Kidney epithelial cell (primary cell): ENCODE results near the gene TGFA. TPM values are rescaled to one million over a fixed set of nuclear protein-coding genes. Genes with fewer than 3 reads are reported as not detected.

ENCODE experiments used
- DNase-seq: peaks from one replicate; pipeline ENCODE4 v3.0.0-alpha.2; 2010; ENCODE audit warnings: low read depth
- H3K27me3 ChIP-seq: 2 replicates; pipeline ENCODE4 v1.6.0; 2011; ENCODE audit warnings: low read length; ENCODE audit not compliant: control insufficient read depth, insufficient read depth
- H3K36me3 ChIP-seq: 2 replicates; pipeline ENCODE4 v1.5.1; 2011; ENCODE audit warnings: low read length; ENCODE audit not compliant: control insufficient read depth, insufficient read depth
- H3K4me3 ChIP-seq: 2 replicates; pipeline ENCODE4 v1.5.1; 2011; ENCODE audit warnings: low read depth, mild to moderate bottlenecking, control low read depth, low read length
- total RNA-seq: library from RNA; depleted of rRNA; stranded (reverse); fragments of >200 nt; gene quantifications from 2 replicates; pipeline ENCODE4 v1.2.3, GENCODE V29; 2015
- TF ChIP-seq, protein P1 (sequence below): IDR thresholded peaks from 2 replicates; pipeline ENCODE4 v1.5.1; 2011; ENCODE audit warnings: mild to moderate bottlenecking, moderate library complexity, low read length, control low read depth, inconsistent platforms; ENCODE audit not compliant: insufficient read depth, poor library complexity, severe bottlenecking

The TGFA gene
- total RNA-seq, 1 donor from 2014 or later = 72.1 TPM

DNA sequence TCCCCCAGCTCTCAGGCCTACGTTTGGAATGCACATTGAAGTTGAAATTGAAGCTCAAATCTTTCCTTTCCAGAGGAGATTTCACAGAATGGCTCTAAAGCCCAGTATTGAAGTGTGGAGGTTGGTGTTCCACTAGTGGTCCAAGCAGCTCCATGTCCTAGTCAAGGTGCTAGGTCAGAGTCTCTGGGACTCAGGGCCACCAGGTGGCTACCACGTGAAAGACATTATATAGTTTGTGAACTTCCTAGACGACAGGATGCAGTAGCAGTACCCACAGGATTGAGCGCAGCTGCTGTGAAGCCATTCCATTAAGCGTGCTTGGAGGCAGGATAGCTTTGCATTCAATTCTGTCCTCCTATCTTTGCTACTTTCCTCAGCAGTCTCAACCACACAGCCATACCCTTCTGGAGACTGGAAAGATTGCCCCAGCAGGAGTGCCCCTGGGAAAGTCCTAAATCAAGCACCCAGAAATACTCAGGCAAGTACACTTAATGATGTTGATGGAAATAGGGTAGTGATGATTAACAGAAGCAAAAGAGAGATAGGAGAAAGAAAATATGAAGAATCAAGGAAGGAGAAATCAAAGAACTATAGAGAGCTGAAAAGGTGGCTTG is 4.7 kb upstream of the TGFA start:
- DNase-seq = no peak
- TF ChIP-seq, protein P1, sequence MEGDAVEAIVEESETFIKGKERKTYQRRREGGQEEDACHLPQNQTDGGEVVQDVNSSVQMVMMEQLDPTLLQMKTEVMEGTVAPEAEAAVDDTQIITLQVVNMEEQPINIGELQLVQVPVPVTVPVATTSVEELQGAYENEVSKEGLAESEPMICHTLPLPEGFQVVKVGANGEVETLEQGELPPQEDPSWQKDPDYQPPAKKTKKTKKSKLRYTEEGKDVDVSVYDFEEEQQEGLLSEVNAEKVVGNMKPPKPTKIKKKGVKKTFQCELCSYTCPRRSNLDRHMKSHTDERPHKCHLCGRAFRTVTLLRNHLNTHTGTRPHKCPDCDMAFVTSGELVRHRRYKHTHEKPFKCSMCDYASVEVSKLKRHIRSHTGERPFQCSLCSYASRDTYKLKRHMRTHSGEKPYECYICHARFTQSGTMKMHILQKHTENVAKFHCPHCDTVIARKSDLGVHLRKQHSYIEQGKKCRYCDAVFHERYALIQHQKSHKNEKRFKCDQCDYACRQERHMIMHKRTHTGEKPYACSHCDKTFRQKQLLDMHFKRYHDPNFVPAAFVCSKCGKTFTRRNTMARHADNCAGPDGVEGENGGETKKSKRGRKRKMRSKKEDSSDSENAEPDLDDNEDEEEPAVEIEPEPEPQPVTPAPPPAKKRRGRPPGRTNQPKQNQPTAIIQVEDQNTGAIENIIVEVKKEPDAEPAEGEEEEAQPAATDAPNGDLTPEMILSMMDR = no peak
- Histone ChIP-seq H3K4me3 (no peak overlapping the region), H3K36me3 (no peaks in the 10 kb centered on the region), H3K27me3 (no peaks in the 10 kb centered on the region)

DNA sequence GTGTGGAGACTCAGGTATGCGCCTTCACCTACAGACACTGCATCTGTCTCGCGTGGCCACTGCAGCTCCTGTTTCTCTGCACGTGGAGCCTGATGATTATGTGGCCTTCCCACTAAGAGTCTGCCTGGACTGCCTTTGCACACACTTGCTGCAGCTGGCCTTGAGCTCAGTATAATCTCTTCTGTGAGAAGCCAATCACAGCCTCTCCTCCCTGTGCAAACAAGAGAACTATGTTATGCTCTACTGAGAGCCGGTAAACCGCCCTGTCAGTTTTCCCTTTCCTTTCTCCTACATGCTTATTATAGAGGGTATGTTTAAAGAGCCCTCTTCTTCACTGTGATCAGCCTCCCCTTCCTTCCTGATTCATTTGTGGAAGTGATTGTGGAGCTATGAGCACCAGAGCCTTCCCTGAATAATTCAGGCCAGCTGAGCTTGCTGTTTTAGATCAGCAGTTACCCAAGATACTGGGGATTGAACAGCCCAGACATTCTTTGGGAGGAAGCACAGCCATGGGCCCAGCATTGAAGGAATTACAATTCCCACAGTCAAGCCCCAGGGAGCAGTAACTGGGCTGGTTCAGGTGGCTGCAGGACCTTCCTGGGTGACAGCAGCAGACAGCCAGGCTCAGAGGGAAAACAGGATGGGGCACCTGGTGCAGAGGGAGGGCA is 3.7 kb upstream of the TGFA start:
- no peak overlapping the region for H3K4me3 ChIP-seq
- peaks cover 4% of the 10 kb centered on the region for H3K27me3 ChIP-seq
- no peaks in the 10 kb centered on the region for H3K36me3 ChIP-seq
- DNase-seq = no peak
- TF ChIP-seq, protein P1 = no peak

DNA sequence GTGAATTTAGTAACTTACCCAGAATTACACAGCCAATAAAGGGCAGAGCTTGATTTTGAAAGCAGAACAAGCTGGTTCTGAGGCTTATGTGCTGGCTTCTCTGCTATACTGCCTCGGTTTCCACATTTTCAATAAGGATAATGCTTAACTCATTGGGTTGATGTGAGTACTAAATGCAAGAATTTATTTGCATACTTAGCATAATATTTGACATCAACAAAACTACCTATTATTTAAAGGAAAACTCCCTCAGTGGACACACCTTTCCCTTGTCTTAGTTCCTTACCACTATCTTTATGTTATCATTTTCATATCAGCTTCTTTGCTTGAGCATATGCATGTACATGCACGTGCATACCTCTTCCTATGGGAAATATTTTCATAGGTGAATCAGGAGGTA is 3.0 kb upstream of the TGFA start:
- Histone ChIP-seq H3K36me3 (no peaks in the 10 kb centered on the region), H3K4me3 (no peak overlapping the region), H3K27me3 (peaks cover 4% of the 10 kb centered on the region)
- TF ChIP-seq, protein P1 = no peak
- no peak for DNase-seq

DNA sequence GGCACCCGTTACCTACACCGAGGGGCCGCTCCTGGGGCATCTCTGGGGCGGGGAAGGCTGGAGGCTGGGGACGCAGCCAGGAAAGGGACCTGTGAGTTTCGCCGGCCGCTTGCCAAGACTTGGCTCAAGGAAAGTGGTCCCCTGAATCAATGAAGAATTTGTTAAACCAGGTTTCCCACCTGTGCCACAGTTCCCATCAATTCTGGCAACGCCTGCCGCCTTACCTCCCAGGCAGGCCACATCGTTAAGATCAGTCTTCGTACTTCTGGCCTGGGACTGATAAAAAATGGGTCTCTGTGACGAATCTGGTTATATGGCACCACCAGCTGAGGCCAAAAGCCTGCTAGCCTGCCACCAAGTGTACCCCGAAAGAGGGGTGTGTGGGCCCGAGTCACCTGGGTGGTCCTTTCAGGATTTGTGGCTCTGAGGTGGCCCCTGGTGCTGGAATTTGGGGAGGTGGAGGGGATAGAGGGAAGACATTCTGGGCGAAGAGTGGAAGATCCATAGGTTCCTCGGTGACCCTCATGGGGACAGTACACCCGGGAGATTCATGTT is 789 bp upstream of the TGFA start:
- Histone ChIP-seq H3K4me3 (peak overlapping the region; percentile 64), H3K36me3 (no peaks in the 10 kb centered on the region), H3K27me3 (peaks cover 4% of the 10 kb centered on the region)
- TF ChIP-seq, protein P1 = no peak
- no peak for DNase-seq

DNA sequence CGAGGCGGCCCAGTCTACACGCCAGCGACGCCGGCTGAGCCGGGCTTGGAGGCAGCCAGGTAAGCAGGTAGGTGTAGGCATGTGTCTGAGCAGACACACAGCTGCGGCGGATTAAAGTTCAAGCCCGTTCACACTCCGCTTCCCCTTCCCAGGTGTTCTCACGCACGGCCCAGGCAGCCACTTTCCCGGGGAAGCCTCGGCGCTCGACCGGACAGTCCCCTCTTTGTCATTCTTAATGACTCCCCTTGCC is 367 bp downstream of the TGFA start:
- TF ChIP-seq, protein P1 = no peak
- H3K27me3 ChIP-seq = peaks cover 4% of the 10 kb centered on the region
- no peak for DNase-seq
- H3K4me3 ChIP-seq = peak overlapping the region; percentile 64
- no peaks in the 10 kb centered on the region for H3K36me3 ChIP-seq
